Prostate gland (tissue), 2 donors: ENCODE data around the gene NUDCD3. TPM values are rescaled to one million over a fixed set of nuclear protein-coding genes. Genes with fewer than 3 reads are reported as not detected.
A peak's percentile ranks its signal among the peaks of the same experiment; 100 is the strongest.

ENCODE experiments used
- DNase-seq: peaks from one replicate; pipeline ENCODE4 v3.0.0-alpha.2; 2019; ENCODE audit warnings: low spot score
- H3K27ac ChIP-seq, 2 donors: fragments of 200-600 bp; sonication (generic); 2 replicates each; pipeline ENCODE4 v1.5.1; 2017 to 2019
- H3K27me3 ChIP-seq: fragments of 200-600 bp; sonication (generic); replicated peaks from 2 replicates; pipeline ENCODE4 v1.5.1; 2019; ENCODE audit not compliant: insufficient read depth
- H3K36me3 ChIP-seq, 2 donors: fragments of 200-600 bp; sonication (generic); 1 replicate in 1 of 2; 2 replicates in 1 of 2; pipeline versions ENCODE4 v1.5.1 to v1.8.1; 2017 to 2019
- H3K4me1 ChIP-seq: fragments of 200-600 bp; sonication (generic); replicated peaks from 2 replicates; pipeline ENCODE4 v1.5.1; 2019
- H3K4me3 ChIP-seq, 2 donors: fragments of 200-600 bp; sonication (generic); 2 replicates each; pipeline ENCODE4 v1.5.1; 2017 to 2019
- H3K9me3 ChIP-seq: fragments of 200-600 bp; sonication (generic); 2 replicates; pipeline ENCODE4 v1.5.1; 2017
- CTCF ChIP-seq, 4 experiments: fragments of 200-600 bp in 2 of 4; fragments of 450-650 bp in 2 of 4; sonication (generic) in 2 of 4; IDR thresholded peaks; 1 replicate in 3 of 4; 2 replicates in 1 of 4; pipeline ENCODE4 v1.5.1; 2016 to 2019; ENCODE audit warnings: antibody characterized with exemption in 4 of 4, mild to moderate bottlenecking in 2 of 4, moderate library complexity in 2 of 4
- POLR2A ChIP-seq: fragments of 450-650 bp; IDR thresholded peaks from one replicate; pipeline ENCODE4 v1.6.1; 2016; ENCODE audit warnings: antibody characterized with exemption, mild to moderate bottlenecking
- POLR2AphosphoS5 ChIP-seq: sonication (generic); formaldehyde crosslinking; IDR thresholded peaks from one replicate; pipeline ENCODE4 v1.6.1; 2017; ENCODE audit warnings: antibody characterized with exemption
- WGBS: methylation state at CpG from one replicate; pipeline ENCODE4 v1.1.5; 2018; 5-methylcytosine and 5-hydroxymethylcytosine counted together
- intact Hi-C: fragments of 100-400 bp; cut with DNase I; formaldehyde crosslinking; loops from one replicate; pipeline ENCODE4 v1.14.2; 2022
- total RNA-seq, 2 donors: library from RNA; depleted of rRNA; stranded (reverse); fragments of >200 nt; gene quantifications; one replicate each; pipeline ENCODE4 v1.1.0, GENCODE V29; 2016

NUDCD3 gene
- total RNA-seq, 2 donors from 2014 or later, result 55.2 to 55.9 TPM

GRCh38 chr7:44497155-44498027, 6.9 kb upstream of the NUDCD3 start:
- TF ChIP-seq POLR2AphosphoS5, result no peak
- TF ChIP-seq CTCF (IDR thresholded peaks at IDR 0.05), result no peak
- no peak for TF ChIP-seq POLR2A
- no peak overlapping the region for H3K27ac ChIP-seq
- H3K4me1 ChIP-seq, result no peaks in the 10 kb centered on the region
- H3K9me3 ChIP-seq, result no peaks in the 10 kb centered on the region
- intact Hi-C loops, result loop anchor here (10.0 kb wide), 1 partner anchor 393 kb away; the partner anchor contains the start of gene AEBP1
- DNase-seq, result no peak
- no peaks in the 10 kb centered on the region for H3K27me3 ChIP-seq
- no peaks in the 10 kb centered on the region for H3K36me3 ChIP-seq
- no peak overlapping the region for H3K4me3 ChIP-seq
- WGBS, result 92% methylated on average over 5 of the region's 5 CpGs

DNA sequence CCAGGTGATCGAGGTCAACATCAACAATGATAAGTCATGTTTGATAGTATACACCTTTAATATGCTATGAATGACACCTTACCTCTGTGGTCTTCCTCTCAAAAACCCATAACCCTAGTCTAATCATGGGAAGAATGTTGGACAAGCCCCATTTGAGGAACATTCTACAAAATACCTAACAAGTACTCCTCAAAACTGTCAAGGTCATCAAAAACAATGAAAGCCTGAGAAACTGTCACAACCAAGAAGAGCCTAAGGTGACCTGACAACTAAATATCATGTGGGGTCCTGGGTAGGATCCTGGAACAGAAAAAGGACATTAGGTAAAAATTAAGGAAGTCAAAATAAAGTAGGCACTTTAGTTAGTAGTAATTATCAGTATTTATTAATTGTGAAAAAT, 5.9 kb upstream of the NUDCD3 start:
- intact Hi-C loops, result loop anchor here (10.0 kb wide), 1 partner anchor 392 kb away; the partner anchor contains the start of gene AEBP1
- Histone ChIP-seq H3K27ac (no peak overlapping the region), H3K9me3 (no peaks in the 10 kb centered on the region), H3K4me3 (no peak overlapping the region), H3K27me3 (no peaks in the 10 kb centered on the region), H3K36me3 (no peaks in the 10 kb centered on the region), H3K4me1 (no peaks in the 10 kb centered on the region)
- TF ChIP-seq POLR2AphosphoS5, result no peak
- TF ChIP-seq POLR2A, result no peak
- no peak for TF ChIP-seq CTCF (IDR thresholded peaks at IDR 0.05)
- DNase-seq, result no peak
- 83% methylated on average over 1 of the region's 1 CpG for WGBS

- 75% methylated on average over 2 of the region's 2 CpGs for WGBS
- Histone ChIP-seq H3K9me3 (no peaks in the 10 kb centered on the region), H3K27ac (no peak overlapping the region), H3K27me3 (no peaks in the 10 kb centered on the region), H3K4me3 (no peak overlapping the region), H3K36me3 (no peaks in the 10 kb centered on the region), H3K4me1 (no peaks in the 10 kb centered on the region)
- DNase-seq, result no peak
- TF ChIP-seq POLR2A (no peak), POLR2AphosphoS5 (no peak), CTCF (IDR thresholded peaks at IDR 0.05) (no peak)
- intact Hi-C loops, result loop anchor here (10.0 kb wide), 1 partner anchor 390 kb away; the partner anchor contains the start of gene AEBP1
Measured at GRCh38 chr7:44494960-44495359, 4.5 kb upstream of the NUDCD3 start.

- WGBS, result 11% methylated on average over 3 of the region's 3 CpGs
- Histone ChIP-seq H3K27me3 (no peaks in the 10 kb centered on the region), H3K9me3 (no peaks in the 10 kb centered on the region), H3K27ac (peak overlapping the region; percentile 98), H3K4me1 (peaks cover 22% of the 10 kb centered on the region), H3K4me3 (peak overlapping the region; percentile 69 to 90), H3K36me3 (no peaks in the 10 kb centered on the region)
- TF ChIP-seq CTCF (IDR thresholded peaks at IDR 0.05) (no peak), POLR2A (no peak), POLR2AphosphoS5 (no peak)
- intact Hi-C loops, result loop anchor here (10.0 kb wide), 1 partner anchor 386 kb away; the partner anchor contains the start of gene AEBP1
- no peak for DNase-seq
Measured at GRCh38 chr7:44491229-44491628, 771 bp upstream of the NUDCD3 start.

DNA sequence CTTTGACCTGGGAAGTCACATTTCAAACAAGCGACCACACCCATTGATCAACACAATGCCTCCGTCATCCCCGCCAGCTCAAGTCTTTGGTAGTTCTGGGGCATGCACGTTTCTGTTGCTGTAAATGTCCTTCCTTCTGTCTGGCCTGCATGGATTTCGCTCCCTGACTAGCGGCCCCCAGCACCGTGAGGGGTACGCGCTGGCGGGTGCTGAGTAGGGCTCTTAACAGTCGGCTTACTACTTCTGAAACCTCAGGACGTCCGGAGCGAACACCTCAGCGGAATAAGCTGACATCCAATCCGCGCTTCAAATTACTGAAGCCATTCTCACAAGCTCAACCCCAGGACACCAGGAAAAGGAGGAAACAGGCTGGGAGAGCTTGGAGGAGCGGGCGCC, 505 bp downstream of the NUDCD3 start:
- Histone ChIP-seq H3K4me1 (peaks cover 22% of the 10 kb centered on the region), H3K27ac (peak overlapping the region; percentile 98), H3K9me3 (no peaks in the 10 kb centered on the region), H3K4me3 (peak overlapping the region; percentile 69 to 90), H3K27me3 (no peaks in the 10 kb centered on the region), H3K36me3 (no peaks in the 10 kb centered on the region)
- intact Hi-C loops, result loop anchor here (10.0 kb wide), 1 partner anchor 385 kb away; the partner anchor contains the start of gene AEBP1
- 1% methylated on average over 19 of the region's 19 CpGs for WGBS
- peak; percentile 21 for DNase-seq
- TF ChIP-seq POLR2A, result no peak
- TF ChIP-seq POLR2AphosphoS5, result no peak
- TF ChIP-seq CTCF (IDR thresholded peaks at IDR 0.05), result no peak
